Activated CD8-positive, alpha-beta T cell treated with anti-CD3 and anti-CD28 coated beads, Interleukin-2, amount 10 ng/mL, durations not matched to agents 7 days and 5 days (primary cell): ENCODE data around the gene DUOX1. TPM values are rescaled to one million over a fixed set of nuclear protein-coding genes. Genes with fewer than 3 reads are reported as not detected.
A peak's percentile ranks its signal among the peaks of the same experiment; 100 is the strongest.

ENCODE experiments used
- ATAC-seq: fragments of 150-1000 bp; cut with Tn5 transposase; one replicate; pipeline ENCODE4 v1.10.0; 2021; ENCODE audit warnings: moderate library complexity
- CTCF ChIA-PET: fragments of 350-600 bp; sonication (Branson Sonifier 250); formaldehyde crosslinking; loops from one replicate; lab custom pipeline; 2021; ENCODE audit warnings: antibody characterized with exemption; lab: Charles Lee
- POLR2A ChIA-PET: fragments of 350-600 bp; sonication (Branson Sonifier 250); formaldehyde crosslinking; loops from one replicate; lab custom pipeline; 2021; ENCODE audit warnings: antibody characterized with exemption; lab: Charles Lee
- DNase-seq: peaks from one replicate; pipeline ENCODE4 v3.0.0-alpha.2; 2020
- H3K27ac Mint-ChIP-seq: one replicate; pipeline ENCODE4 v1.8.0; 2021; ENCODE audit warnings: mild to moderate bottlenecking, mixed read lengths
- H3K27me3 Mint-ChIP-seq: one replicate; pipeline ENCODE4 v1.8.0; 2021; ENCODE audit warnings: low read depth, mixed read lengths
- H3K36me3 Mint-ChIP-seq: one replicate; pipeline ENCODE4 v1.8.0; 2021; ENCODE audit warnings: low read depth, mixed read lengths
- H3K4me1 Mint-ChIP-seq: one replicate; pipeline ENCODE4 v1.8.0; 2021; ENCODE audit warnings: low read depth, mixed read lengths
- H3K4me3 Mint-ChIP-seq: one replicate; pipeline ENCODE4 v1.8.0; 2021; ENCODE audit warnings: mild to moderate bottlenecking, mixed read lengths
- H3K9me3 Mint-ChIP-seq: one replicate; pipeline ENCODE4 v1.8.0; 2022; ENCODE audit warnings: mixed read lengths; ENCODE audit not compliant: insufficient read depth
- total RNA-seq, 2 experiments: library from RNA; stranded (reverse); gene quantifications; one replicate each; pipeline ENCODE4 v1.2.3, GENCODE V29; 2021

The DUOX1 gene
- total RNA-seq, 2 experiments from 2014 or later, result not detected

DNA sequence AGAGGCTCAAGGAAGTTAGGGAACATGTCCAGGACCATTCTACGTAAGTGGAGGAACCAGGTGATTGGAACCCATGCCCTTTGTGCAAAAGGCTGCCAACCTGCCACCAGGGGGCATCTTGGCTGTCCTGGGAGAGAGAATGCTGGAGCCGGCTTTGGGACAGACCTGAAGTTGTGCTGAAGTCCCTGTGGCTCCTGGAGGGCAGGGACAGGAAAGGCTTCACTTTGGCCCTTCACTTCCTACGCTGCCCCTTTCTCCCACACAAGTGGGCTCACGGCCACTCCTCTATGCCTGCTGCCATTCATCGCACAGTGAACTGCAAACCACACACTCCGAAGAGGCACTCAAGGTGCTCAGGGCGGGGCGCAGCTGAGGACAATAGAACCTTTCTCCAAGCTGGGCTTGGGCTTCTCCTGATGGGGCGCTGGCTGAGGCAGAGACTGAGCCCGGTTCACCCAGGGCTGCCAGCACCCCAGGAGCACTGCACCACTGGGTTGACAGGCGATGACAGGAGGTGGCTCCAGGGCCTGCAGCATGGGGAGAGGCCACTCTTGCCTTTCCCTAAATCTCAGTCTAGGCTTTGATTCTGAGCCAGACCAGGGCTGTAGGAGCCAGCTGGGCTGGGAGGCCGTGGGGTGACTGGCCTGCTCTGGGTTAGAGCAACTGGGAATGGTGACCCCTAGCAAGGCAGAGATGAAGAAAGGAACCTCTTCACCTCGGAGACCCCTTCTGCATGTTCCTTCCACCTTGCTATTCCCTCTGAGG lies 49.6 kb downstream of the DUOX1 start:
- Mint-ChIP-seq H3K4me3 (no peak overlapping the region), H3K27me3 (no peaks in the 10 kb centered on the region), H3K9me3 (no peaks in the 10 kb centered on the region), H3K27ac (no peak overlapping the region), H3K36me3 (no peaks in the 10 kb centered on the region), H3K4me1 (peaks cover 22% of the 10 kb centered on the region)
- POLR2A ChIA-PET, result interaction anchor here (1.1 to 2.2 kb wide), 4 partner anchors 12 to 21 kb away, joined by 3 to 11 read pairs (median 8); no protein-coding TSS in a partner anchor
- ATAC-seq (peak; percentile 16), DNase-seq (peak; percentile 50)
- CTCF ChIA-PET, result interaction anchor here (0.9 to 4.2 kb wide), 12 partner anchors 9 to 221 kb away, joined by 3 to 31 read pairs (median 5); no protein-coding TSS in a partner anchor

GRCh38 chr15:45180201-45180600 lies 50.4 kb downstream of the DUOX1 start:
- Mint-ChIP-seq H3K36me3 (no peaks in the 10 kb centered on the region), H3K27me3 (no peaks in the 10 kb centered on the region), H3K4me1 (peaks cover 22% of the 10 kb centered on the region), H3K4me3 (no peak overlapping the region), H3K9me3 (no peaks in the 10 kb centered on the region), H3K27ac (peak overlapping the region; percentile 53)
- CTCF ChIA-PET, result interaction anchor here (0.9 to 4.2 kb wide), 12 partner anchors 10 to 249 kb away, joined by 3 to 31 read pairs (median 5); no protein-coding TSS in a partner anchor
- POLR2A ChIA-PET, result interaction anchor here (1.1 to 2.2 kb wide), 4 partner anchors 13 to 20 kb away, joined by 3 to 11 read pairs (median 8); no protein-coding TSS in a partner anchor
- ATAC-seq, result peak; percentile 66
- peak; percentile 57 for DNase-seq

GRCh38 chr15:45180648-45181436 lies 51.0 kb downstream of the DUOX1 start:
- peak overlapping the region; percentile 53 for H3K27ac Mint-ChIP-seq
- no peaks in the 10 kb centered on the region for H3K36me3 Mint-ChIP-seq
- CTCF ChIA-PET, result interaction anchor here (1.0 to 4.2 kb wide), 10 partner anchors 9 to 249 kb away, joined by 3 to 31 read pairs (median 6); no protein-coding TSS in a partner anchor
- POLR2A ChIA-PET, result interaction anchor here (1.1 to 2.2 kb wide), 5 partner anchors 14 to 20 kb away, joined by 3 to 11 read pairs (median 6); no protein-coding TSS in a partner anchor
- H3K27me3 Mint-ChIP-seq, result no peaks in the 10 kb centered on the region
- peaks cover 22% of the 10 kb centered on the region for H3K4me1 Mint-ChIP-seq
- ATAC-seq (no peak), DNase-seq (no peak)
- no peak overlapping the region for H3K4me3 Mint-ChIP-seq
- no peaks in the 10 kb centered on the region for H3K9me3 Mint-ChIP-seq

GRCh38 chr15:45181491-45182285 lies 51.9 kb downstream of the DUOX1 start:
- ChIA-PET CTCF (interaction anchor here (1.7 to 4.2 kb wide), 3 partner anchors 14 to 23 kb away, joined by 6 to 31 read pairs (median 6); no protein-coding TSS in a partner anchor), POLR2A (interaction anchor here (1.1 kb wide), 1 partner anchor 19 kb away, joined by 3 read pairs; no protein-coding TSS in a partner anchor)
- no peak overlapping the region for H3K27ac Mint-ChIP-seq
- no peaks in the 10 kb centered on the region for H3K9me3 Mint-ChIP-seq
- H3K36me3 Mint-ChIP-seq, result no peaks in the 10 kb centered on the region
- H3K4me3 Mint-ChIP-seq, result no peak overlapping the region
- peaks cover 22% of the 10 kb centered on the region for H3K4me1 Mint-ChIP-seq
- H3K27me3 Mint-ChIP-seq, result peaks cover 1% of the 10 kb centered on the region
- no peak for DNase-seq
- ATAC-seq, result no peak

GRCh38 chr15:45182996-45183395 lies 53.2 kb downstream of the DUOX1 start:
- CTCF ChIA-PET, result interaction anchor here (0.8 to 5.5 kb wide), 5 partner anchors 16 to 65 kb away, joined by 3 to 30 read pairs (median 6); no protein-coding TSS in a partner anchor
- Mint-ChIP-seq H3K27me3 (peaks cover 6% of the 10 kb centered on the region), H3K4me3 (no peak overlapping the region), H3K36me3 (no peaks in the 10 kb centered on the region), H3K9me3 (no peaks in the 10 kb centered on the region), H3K4me1 (peaks cover 26% of the 10 kb centered on the region), H3K27ac (no peak overlapping the region)
- ATAC-seq (no peak), DNase-seq (no peak)
- POLR2A ChIA-PET, result interaction anchor here (0.6 to 5.0 kb wide), 2 partner anchors 17 to 20 kb away, joined by 3 to 33 read pairs; no protein-coding TSS in a partner anchor

- H3K4me1 Mint-ChIP-seq, result peaks cover 31% of the 10 kb centered on the region
- H3K9me3 Mint-ChIP-seq, result no peaks in the 10 kb centered on the region
- DNase-seq (no peak), ATAC-seq (no peak)
- peaks cover 9% of the 10 kb centered on the region for H3K27me3 Mint-ChIP-seq
- H3K4me3 Mint-ChIP-seq, result no peak overlapping the region
- H3K27ac Mint-ChIP-seq, result no peak overlapping the region
- H3K36me3 Mint-ChIP-seq, result no peaks in the 10 kb centered on the region
- POLR2A ChIA-PET, result interaction anchor here (0.6 to 5.0 kb wide), 2 partner anchors 16 to 20 kb away, joined by 3 to 33 read pairs; no protein-coding TSS in a partner anchor
- CTCF ChIA-PET, result interaction anchor here (0.8 to 5.5 kb wide), 5 partner anchors 16 to 65 kb away, joined by 3 to 30 read pairs (median 6); no protein-coding TSS in a partner anchor
Observed at GRCh38 chr15:45183511-45183910, 53.7 kb downstream of the DUOX1 start.

DNA sequence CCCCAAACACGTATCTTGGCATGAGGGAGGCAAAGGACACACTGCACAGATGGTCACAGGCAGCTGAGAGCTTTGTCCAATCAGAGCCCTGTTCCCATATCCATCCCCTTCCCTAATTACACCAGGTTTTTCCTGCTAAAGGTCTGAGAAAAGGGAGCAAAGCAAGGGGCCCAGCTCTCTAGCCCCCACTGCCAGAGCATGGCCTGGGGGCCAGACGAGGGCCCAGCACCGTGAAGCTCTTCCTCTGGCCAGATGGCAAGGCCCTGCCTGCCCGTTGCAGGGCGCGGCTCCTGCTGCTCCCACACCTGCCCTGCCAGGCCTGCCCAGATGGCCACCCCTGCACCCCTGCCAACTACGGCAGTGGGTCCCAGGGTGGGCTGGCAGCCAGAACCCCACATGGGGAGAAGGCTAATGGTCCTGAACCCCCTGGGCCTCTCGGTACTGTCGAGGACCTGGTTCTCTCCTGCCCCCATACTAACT lies 54.8 kb downstream of the DUOX1 start:
- Mint-ChIP-seq H3K4me3 (no peak overlapping the region), H3K4me1 (peaks cover 33% of the 10 kb centered on the region), H3K27ac (no peak overlapping the region), H3K36me3 (no peaks in the 10 kb centered on the region), H3K9me3 (no peaks in the 10 kb centered on the region), H3K27me3 (peaks cover 11% of the 10 kb centered on the region)
- ChIA-PET CTCF (interaction anchor here (1.4 to 5.5 kb wide), 4 partner anchors 14 to 58 kb away, joined by 5 to 30 read pairs (median 6); no protein-coding TSS in a partner anchor), POLR2A (interaction anchor here (5.0 kb wide), 1 partner anchor 15 kb away, joined by 33 read pairs; no protein-coding TSS in a partner anchor)
- DNase-seq, result no peak
- no peak for ATAC-seq

GRCh38 chr15:45185069-45185779 lies 55.4 kb downstream of the DUOX1 start:
- Mint-ChIP-seq H3K9me3 (no peaks in the 10 kb centered on the region), H3K36me3 (no peaks in the 10 kb centered on the region), H3K27me3 (peaks cover 16% of the 10 kb centered on the region), H3K27ac (no peak overlapping the region), H3K4me1 (peaks cover 26% of the 10 kb centered on the region), H3K4me3 (no peak overlapping the region)
- ChIA-PET POLR2A (interaction anchor here (5.0 kb wide), 1 partner anchor 14 kb away, joined by 33 read pairs; no protein-coding TSS in a partner anchor), CTCF (interaction anchor here (1.4 to 5.5 kb wide), 4 partner anchors 13 to 58 kb away, joined by 5 to 30 read pairs (median 6); no protein-coding TSS in a partner anchor)
- DNase-seq, result no peak
- ATAC-seq, result no peak

DNA sequence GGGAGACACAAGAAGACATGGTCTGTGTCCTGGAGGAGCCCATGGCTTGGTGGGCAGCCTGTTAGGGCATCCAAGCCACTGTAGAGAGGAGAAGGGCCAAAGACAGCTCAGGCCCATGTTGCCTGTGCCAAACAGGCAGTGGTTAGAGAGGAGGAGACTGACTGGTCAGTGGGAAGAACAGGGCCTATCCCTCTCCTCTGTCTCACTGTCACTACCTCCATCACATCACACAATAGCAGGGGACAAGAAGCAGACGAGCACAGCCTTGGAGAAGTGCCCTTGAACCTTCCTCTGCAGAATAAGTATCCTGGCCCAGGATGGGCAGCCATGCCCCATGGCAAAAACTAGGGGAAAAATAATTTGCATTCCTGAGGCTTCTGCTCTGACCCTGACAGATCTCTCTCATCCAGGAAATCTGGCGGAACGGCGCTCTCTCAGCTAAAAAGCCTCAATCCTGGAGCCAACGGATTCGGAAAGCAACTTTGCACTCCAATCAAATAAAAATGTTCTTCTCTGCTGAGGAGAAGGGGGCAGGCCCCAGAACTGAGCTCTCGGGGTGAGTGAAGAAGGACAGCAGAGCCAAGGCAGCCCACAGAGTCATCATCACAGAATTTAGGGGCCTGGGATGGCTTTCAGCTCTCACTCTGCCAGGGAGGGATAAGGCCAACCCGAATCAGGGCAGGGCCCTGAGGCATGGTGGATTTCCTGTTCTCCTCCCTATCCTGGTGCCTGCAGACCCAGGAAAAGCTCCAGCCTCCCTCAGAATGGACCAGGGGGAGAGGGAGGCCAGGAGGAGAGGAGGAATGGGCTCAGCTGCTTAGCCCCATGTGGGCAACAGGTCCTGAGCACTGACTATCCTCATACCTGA lies 56.3 kb downstream of the DUOX1 start:
- H3K9me3 Mint-ChIP-seq, result no peaks in the 10 kb centered on the region
- POLR2A ChIA-PET, result interaction anchor here (0.5 to 5.0 kb wide), 4 partner anchors 13 to 554 kb away, joined by 3 to 33 read pairs (median 4); a partner anchor contains a TSS
- H3K27ac Mint-ChIP-seq, result no peak overlapping the region
- ATAC-seq (no peak), DNase-seq (no peak)
- H3K36me3 Mint-ChIP-seq, result no peaks in the 10 kb centered on the region
- CTCF ChIA-PET, result interaction anchor here (1.3 to 5.5 kb wide), 6 partner anchors 12 to 59 kb away, joined by 3 to 30 read pairs (median 6); no protein-coding TSS in a partner anchor
- peak overlapping the region; percentile 58 for H3K4me3 Mint-ChIP-seq
- peaks cover 19% of the 10 kb centered on the region for H3K27me3 Mint-ChIP-seq
- peaks cover 18% of the 10 kb centered on the region for H3K4me1 Mint-ChIP-seq
